ENCODE data around the gene GINS2.

GINS2 gene

GRCh38 chr16:85704011-85704410 is 15.3 kb upstream of the GINS2 start:
- in situ Hi-C loops (cut with HindIII; ENCODE audit: low sequenced_read_pairs), result no loop called here
- no peak for DNase-seq (ENCODE audit: low read depth, low spot score)
- TF ChIP-seq CTCF (IDR thresholded peaks at IDR 0.05; ENCODE audit: low read depth, low read length), result no peak

GRCh38 chr16:85699628-85700027 is 10.9 kb upstream of the GINS2 start:
- in situ Hi-C loops (cut with HindIII; ENCODE audit: low sequenced_read_pairs), result no loop called here
- peak; percentile 24 for DNase-seq (ENCODE audit: low read depth, low spot score)
- no peak for TF ChIP-seq CTCF (IDR thresholded peaks at IDR 0.05; ENCODE audit: low read depth, low read length)
- H3K4me3 ChIP-seq (ENCODE audit: low read depth, low read length), result no peak overlapping the region

More at GRCh38 chr16:85704011-85704410, 15.3 kb upstream of the GINS2 start:
- H3K4me3 ChIP-seq (ENCODE audit: low read depth, low read length), result no peak overlapping the region

- no peak for TF ChIP-seq CTCF (IDR thresholded peaks at IDR 0.05; ENCODE audit: low read depth, low read length)
- no peak overlapping the region for H3K4me3 ChIP-seq (ENCODE audit: low read depth, low read length)
- DNase-seq (ENCODE audit: low read depth, low spot score), result no peak
- in situ Hi-C loops (cut with HindIII; ENCODE audit: low sequenced_read_pairs), result no loop called here
Observed at GRCh38 chr16:85698935-85699558, 10.3 kb upstream of the GINS2 start.

- in situ Hi-C loops (cut with HindIII; ENCODE audit: low sequenced_read_pairs), result no loop called here
- H3K4me3 ChIP-seq (ENCODE audit: low read depth, low read length), result no peak overlapping the region
- TF ChIP-seq CTCF (IDR thresholded peaks at IDR 0.05; ENCODE audit: low read depth, low read length), result no peak
- no peak for DNase-seq (ENCODE audit: low read depth, low spot score)
Observed at GRCh38 chr16:85698459-85698891, 9.7 kb upstream of the GINS2 start.

GRCh38 chr16:85697431-85697830 is 8.7 kb upstream of the GINS2 start:
- no peak for TF ChIP-seq CTCF (IDR thresholded peaks at IDR 0.05; ENCODE audit: low read depth, low read length)
- DNase-seq (ENCODE audit: low read depth, low spot score), result no peak
- H3K4me3 ChIP-seq (ENCODE audit: low read depth, low read length), result no peak overlapping the region
- in situ Hi-C loops (cut with HindIII; ENCODE audit: low sequenced_read_pairs), result no loop called here

GRCh38 chr16:85696781-85697180 is 8.0 kb upstream of the GINS2 start:
- DNase-seq (ENCODE audit: low read depth, low spot score), result no peak
- no peak overlapping the region for H3K4me3 ChIP-seq (ENCODE audit: low read depth, low read length)
- no peak for TF ChIP-seq CTCF (IDR thresholded peaks at IDR 0.05; ENCODE audit: low read depth, low read length)
- in situ Hi-C loops (cut with HindIII; ENCODE audit: low sequenced_read_pairs), result no loop called here

Measured in astrocyte of the spinal cord (primary cell).